NB4 (cell line): ENCODE results near the gene SNRPD3.

Experiments used
- DNase-seq: peaks from one replicate; pipeline ENCODE4 v3.0.0; 2010; ENCODE audit warnings: low read depth
- H3K4me3 ChIP-seq: one replicate; pipeline ENCODE4 v1.5.1; 2011; ENCODE audit warnings: mild to moderate bottlenecking, low read depth, low read length, moderate library complexity
- CTCF ChIP-seq: IDR thresholded peaks from one replicate; pipeline ENCODE4 v1.5.1; 2012; ENCODE audit warnings: low read depth, low read length
- MAX ChIP-seq: IDR thresholded peaks from 2 replicates; pipeline ENCODE4 v1.6.1; 2011; ENCODE audit warnings: low read depth, low read length
- MYC ChIP-seq: IDR thresholded peaks from 2 replicates; pipeline ENCODE4 v1.6.1; 2011; ENCODE audit warnings: low read depth, low read length
- POLR2A ChIP-seq: IDR thresholded peaks from 2 replicates; pipeline ENCODE4 v1.6.1; 2011; ENCODE audit warnings: mild to moderate bottlenecking; ENCODE audit not compliant: insufficient read length; ENCODE audit errors: extremely low read depth

The SNRPD3 gene

GRCh38 chr22:24559471-24559870, 3.7 kb downstream of the SNRPD3 start:
- DNase-seq, result no peak
- no peak overlapping the region for H3K4me3 ChIP-seq
- TF ChIP-seq CTCF, result no peak
- no peak for TF ChIP-seq MYC
- no peak for TF ChIP-seq MAX
- TF ChIP-seq POLR2A, result no peak

GRCh38 chr22:24563246-24563645, 7.4 kb downstream of the SNRPD3 start:
- no peak overlapping the region for H3K4me3 ChIP-seq
- DNase-seq, result no peak
- TF ChIP-seq MAX (no peak), CTCF (no peak), POLR2A (no peak), MYC (no peak)

- H3K4me3 ChIP-seq, result no peak overlapping the region
- no peak for TF ChIP-seq CTCF
- TF ChIP-seq POLR2A, result no peak
- no peak for TF ChIP-seq MYC
- no peak for TF ChIP-seq MAX
- DNase-seq, result no peak
Observed at GRCh38 chr22:24564376-24565058, 8.7 kb downstream of the SNRPD3 start.

- TF ChIP-seq MYC (no peak), MAX (no peak), POLR2A (no peak), CTCF (no peak)
- H3K4me3 ChIP-seq, result no peak overlapping the region
- no peak for DNase-seq
Observed at GRCh38 chr22:24565077-24565476, 9.3 kb downstream of the SNRPD3 start.

GRCh38 chr22:24566899-24567511, 11.2 kb downstream of the SNRPD3 start:
- H3K4me3 ChIP-seq, result no peak overlapping the region
- no peak for DNase-seq
- TF ChIP-seq MYC (no peak), POLR2A (no peak), MAX (no peak), CTCF (no peak)
